Fibroblast of villous mesenchyme (primary cell): Measurements from ENCODE around the gene MAPK8IP3. TPM values are rescaled to one million over a fixed set of nuclear protein-coding genes. Genes with fewer than 3 reads are reported as not detected.

ENCODE experiments used
- DNase-seq: peaks from one replicate; pipeline ENCODE4 v3.0.0-alpha.2; 2010; ENCODE audit warnings: low read depth
- H3K4me3 ChIP-seq: 2 replicates; pipeline ENCODE4 v1.5.1; 2011; ENCODE audit warnings: low read depth, mild to moderate bottlenecking, low read length
- total RNA-seq: library from RNA; depleted of rRNA; stranded (reverse); fragments of >200 nt; gene quantifications from 2 replicates; pipeline ENCODE4 v1.2.3, GENCODE V29; 2012
- TF ChIP-seq, protein P1 (sequence below): IDR thresholded peaks from 2 replicates; pipeline ENCODE4 v1.5.1; 2012; ENCODE audit warnings: low read depth, mild to moderate bottlenecking, low read length; ENCODE audit not compliant: insufficient read depth

Gene MAPK8IP3
- total RNA-seq, 1 donor, result 37.1 TPM

DNA sequence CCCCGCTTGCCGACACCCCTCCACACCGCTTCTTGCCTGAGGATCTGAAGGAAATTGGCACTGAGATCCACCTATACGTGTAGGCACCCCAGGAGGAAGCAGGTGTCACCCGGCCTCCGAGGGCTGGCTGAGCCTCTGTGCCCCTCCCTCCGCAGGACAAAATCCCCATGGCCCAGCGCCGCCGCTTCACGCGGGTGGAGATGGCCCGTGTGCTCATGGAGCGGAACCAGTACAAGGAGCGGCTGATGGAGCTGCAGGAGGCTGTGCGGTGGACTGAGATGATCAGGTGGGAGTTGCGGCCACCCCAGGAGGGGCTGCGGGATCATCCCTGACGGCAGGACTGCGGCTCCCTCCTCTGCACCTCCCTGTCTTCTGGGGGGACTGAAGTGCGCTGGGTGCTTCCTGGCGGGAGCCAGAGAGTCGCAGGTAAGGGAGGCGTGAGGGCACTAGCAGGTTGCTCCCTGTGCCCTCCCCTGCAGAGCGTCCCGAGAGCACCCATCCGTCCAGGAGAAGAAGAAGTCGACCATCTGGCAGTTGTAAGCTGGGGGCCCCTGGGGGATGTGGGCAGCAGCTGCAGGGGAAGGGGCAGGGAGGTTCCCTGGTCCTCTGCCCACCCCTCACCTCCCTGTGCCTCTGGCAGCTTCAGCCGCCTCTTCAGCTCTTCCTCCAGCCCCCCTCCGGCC is 56.3 kb downstream of the MAPK8IP3 start:
- TF ChIP-seq, protein P1, sequence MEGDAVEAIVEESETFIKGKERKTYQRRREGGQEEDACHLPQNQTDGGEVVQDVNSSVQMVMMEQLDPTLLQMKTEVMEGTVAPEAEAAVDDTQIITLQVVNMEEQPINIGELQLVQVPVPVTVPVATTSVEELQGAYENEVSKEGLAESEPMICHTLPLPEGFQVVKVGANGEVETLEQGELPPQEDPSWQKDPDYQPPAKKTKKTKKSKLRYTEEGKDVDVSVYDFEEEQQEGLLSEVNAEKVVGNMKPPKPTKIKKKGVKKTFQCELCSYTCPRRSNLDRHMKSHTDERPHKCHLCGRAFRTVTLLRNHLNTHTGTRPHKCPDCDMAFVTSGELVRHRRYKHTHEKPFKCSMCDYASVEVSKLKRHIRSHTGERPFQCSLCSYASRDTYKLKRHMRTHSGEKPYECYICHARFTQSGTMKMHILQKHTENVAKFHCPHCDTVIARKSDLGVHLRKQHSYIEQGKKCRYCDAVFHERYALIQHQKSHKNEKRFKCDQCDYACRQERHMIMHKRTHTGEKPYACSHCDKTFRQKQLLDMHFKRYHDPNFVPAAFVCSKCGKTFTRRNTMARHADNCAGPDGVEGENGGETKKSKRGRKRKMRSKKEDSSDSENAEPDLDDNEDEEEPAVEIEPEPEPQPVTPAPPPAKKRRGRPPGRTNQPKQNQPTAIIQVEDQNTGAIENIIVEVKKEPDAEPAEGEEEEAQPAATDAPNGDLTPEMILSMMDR, result no peak
- no peak overlapping the region for H3K4me3 ChIP-seq

DNA sequence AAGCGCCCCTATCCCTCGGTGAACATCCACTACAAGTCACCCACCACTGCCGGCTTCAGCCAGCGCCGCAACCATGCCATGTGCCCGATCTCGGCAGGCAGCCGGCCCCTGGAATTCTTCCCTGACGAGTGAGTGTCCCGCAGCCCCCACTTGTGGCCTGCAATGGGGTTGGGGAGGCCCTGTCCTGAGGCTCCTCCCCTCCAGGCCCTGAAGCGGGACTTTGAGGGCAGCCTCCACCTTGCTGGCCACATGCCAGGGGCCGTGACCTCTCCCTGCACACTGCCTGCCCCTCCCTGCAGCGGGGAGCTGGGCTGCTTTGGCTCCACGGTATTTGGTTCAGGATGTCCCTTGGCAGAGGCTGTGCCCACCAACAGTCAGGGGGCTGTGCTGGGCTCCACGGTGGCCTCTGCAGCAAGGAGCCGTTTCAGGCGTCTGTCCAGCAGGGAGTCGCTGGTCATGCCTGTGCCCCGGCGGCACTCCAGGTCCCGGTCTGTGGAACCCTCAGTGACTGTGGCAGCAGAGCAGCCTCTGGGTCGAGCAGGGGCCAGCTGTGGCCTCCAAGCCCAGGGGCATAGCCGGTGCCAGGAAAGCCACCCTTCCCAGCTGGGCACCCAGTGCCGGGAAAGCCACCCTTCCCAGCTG is 57.0 kb downstream of the MAPK8IP3 start:
- TF ChIP-seq, protein P1, result no peak
- H3K4me3 ChIP-seq, result no peak overlapping the region
- DNase-seq, result no peak

More for the DNA sequence above, 56.3 kb downstream of the MAPK8IP3 start:
- DNase-seq, result no peak

DNA sequence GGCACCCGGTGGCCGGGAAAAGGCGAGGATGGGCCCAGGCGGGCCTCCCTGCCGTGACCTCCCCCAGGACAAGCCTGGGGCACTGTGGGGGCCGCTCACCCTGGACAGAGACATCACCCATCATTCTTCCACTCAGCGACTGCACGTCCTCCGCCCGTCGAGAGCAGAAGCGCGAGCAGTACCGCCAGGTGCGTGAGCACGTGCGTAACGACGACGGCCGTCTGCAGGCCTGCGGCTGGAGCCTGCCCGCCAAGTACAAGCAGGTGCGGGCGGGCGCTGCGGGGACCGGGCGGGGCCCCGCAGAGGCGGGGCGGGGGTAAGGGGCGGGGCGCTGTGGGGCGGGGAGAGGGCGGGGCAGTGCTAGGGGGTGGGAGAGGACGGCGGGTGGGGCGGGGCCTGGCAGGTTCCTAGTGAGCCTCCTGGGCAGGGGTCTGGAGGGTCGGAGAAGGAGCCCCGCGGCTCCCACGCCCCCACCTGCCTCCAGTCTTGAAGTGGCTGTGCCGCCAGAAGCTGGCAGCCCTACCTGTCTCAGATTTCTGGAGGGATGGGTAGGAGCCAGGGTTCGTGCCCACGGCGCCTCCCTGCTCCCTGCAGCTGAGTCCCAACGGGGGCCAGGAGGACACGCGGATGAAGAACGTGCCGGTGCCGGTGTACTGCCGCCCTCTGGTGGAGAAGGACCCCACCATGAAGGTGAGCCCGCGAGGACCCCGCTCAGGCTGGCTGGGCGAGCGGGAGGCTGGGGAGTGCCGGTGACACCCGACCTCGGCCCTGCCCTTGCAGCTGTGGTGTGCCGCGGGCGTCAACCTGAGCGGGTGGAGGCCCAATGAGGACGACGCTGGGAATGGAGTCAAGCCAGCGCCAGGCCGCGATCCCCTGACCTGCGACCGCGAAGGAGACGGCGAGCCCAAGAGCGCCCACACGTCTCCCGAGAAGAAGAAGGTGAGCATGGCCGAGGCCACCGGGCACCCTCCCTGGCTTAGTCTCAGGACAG is 57.8 kb downstream of the MAPK8IP3 start:
- H3K4me3 ChIP-seq, result no peak overlapping the region
- DNase-seq, result peak; percentile 12
- TF ChIP-seq, protein P1, result peak; percentile 38

DNA sequence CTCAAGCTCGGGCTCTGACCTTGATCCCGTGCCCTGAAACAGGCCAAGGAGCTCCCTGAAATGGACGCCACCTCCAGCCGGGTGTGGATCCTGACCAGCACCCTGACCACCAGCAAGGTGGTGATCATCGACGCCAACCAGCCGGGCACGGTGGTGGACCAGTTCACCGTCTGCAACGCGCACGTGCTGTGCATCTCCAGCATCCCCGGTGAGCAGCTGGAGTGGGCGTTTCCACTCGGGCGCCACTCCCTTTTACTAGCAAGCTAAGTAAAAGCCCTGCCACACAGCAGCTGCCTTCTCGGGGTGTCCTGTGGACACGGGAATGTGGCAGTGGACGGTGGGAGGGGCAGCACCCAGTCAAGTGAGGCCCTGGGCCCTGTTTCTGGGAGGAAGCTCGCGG is 59.0 kb downstream of the MAPK8IP3 start:
- TF ChIP-seq, protein P1, result no peak
- H3K4me3 ChIP-seq, result no peak overlapping the region
- no peak for DNase-seq

DNA sequence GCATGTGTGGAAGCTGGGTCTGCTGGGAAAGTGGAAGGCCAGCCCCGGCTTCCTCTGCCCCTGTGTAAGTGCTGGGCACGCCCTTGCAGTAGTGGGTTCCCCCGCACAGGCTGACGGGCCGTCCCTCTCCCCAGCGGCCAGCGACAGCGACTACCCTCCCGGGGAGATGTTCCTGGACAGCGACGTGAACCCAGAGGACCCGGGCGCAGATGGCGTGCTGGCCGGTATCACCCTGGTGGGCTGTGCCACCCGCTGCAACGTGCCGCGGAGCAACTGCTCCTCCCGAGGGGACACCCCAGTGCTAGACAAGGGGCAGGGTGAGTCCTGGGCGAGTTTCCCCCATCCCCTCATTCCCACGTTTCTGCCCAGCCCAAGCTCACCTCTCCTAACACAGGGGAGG is 59.8 kb downstream of the MAPK8IP3 start:
- no peak for DNase-seq
- no peak overlapping the region for H3K4me3 ChIP-seq
- TF ChIP-seq, protein P1, result no peak

DNA sequence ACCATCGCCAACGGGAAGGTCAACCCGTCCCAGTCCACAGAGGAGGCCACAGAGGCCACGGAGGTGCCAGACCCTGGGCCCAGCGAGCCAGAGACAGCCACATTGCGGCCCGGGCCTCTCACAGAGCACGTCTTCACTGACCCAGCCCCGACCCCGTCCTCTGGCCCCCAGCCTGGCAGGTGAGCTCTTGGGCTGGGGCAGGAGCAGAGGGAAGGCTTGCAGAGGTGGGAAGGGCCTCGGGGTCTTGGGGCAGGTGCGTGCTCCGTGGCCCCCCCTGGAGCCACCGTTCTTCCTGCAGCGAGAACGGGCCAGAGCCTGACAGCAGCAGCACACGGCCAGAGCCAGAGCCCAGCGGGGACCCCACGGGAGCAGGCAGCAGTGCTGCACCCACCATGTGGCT is 60.2 kb downstream of the MAPK8IP3 start:
- TF ChIP-seq, protein P1, result no peak
- H3K4me3 ChIP-seq, result no peak overlapping the region
- DNase-seq, result no peak
